ENCODE results near the gene PPP1CA. TPM values are rescaled to one million over a fixed set of nuclear protein-coding genes. Genes with fewer than 3 reads are reported as not detected.

Gene PPP1CA
- total and polyA plus RNA-seq, 8 donors: 49.0 to 72.8 (median 62.9) TPM

- WGBS, 2 donors: 85 to 87% methylated on average over 21 to 26 of the region's 26 CpGs
- Histone ChIP-seq H3K4me3 (peak within 1 kb of the TSS in 1 of 4 donors; percentile 12), H3K9me3 (no peaks in the 10 kb centered on the region), H3K36me3 (peaks cover 0 to 14% (median 11%) of the 10 kb centered on the region in 3 donors), H3K27ac (no peak within 1 kb of the TSS), H3K4me1 (peaks cover 0 to 3% (median 1%) of the 10 kb centered on the region in 3 donors), H3K27me3 (no peaks in the 10 kb centered on the region)
- no peak for FAIRE-seq
- no peak for TF ChIP-seq CTCF (IDR thresholded peaks at IDR 0.05)
- peak in 2 of 4 donors; percentile 10 to 12 for ATAC-seq
- intact Hi-C loops (cut with DNase I): loop anchor here in 1 of 3 donors (10.0 kb wide), 1 partner anchor 58 kb away; no protein-coding TSS in a partner anchor
- peak in 3 of 6 donors; percentile 40 to 74 (median 55) for DNase-seq
These were observed 35.6 kb upstream of the PPP1CA start, which contains the start of gene PTPRCAP for GRCh38 chr11:67437082-67437808. Gene PTPRCAP (minus strand): TSS chr11:67437682. CDS start chr11:67437619, 63 bp downstream.

GRCh38 chr11:67436459-67437081, 34.9 kb upstream of the PPP1CA start:
- no peaks in the 10 kb centered on the region for H3K27me3 ChIP-seq
- no peak for TF ChIP-seq CTCF (IDR thresholded peaks at IDR 0.05)
- H3K36me3 ChIP-seq: peaks cover 0 to 14% (median 14%) of the 10 kb centered on the region in 3 donors
- intact Hi-C loops (cut with DNase I): loop anchor here in 1 of 3 donors (10.0 kb wide), 1 partner anchor 58 kb away; no protein-coding TSS in a partner anchor
- H3K4me1 ChIP-seq: no peaks in the 10 kb centered on the region
- ATAC-seq (peak in 1 of 4 donors; percentile 23), DNase-seq (peak in 1 of 6 donors; percentile 48), FAIRE-seq (no peak)
- no peaks in the 10 kb centered on the region for H3K9me3 ChIP-seq
- 63 to 65% methylated on average over 6 of the region's 6 CpGs for WGBS, 2 donors
- no peak overlapping the region for H3K4me3 ChIP-seq
- no peak overlapping the region for H3K27ac ChIP-seq

- FAIRE-seq: no peak
- H3K4me3 ChIP-seq: no peak overlapping the region
- peak in 1 of 6 donors; percentile 79 for DNase-seq
These were observed 34.2 kb upstream of the PPP1CA start for GRCh38 chr11:67435727-67436458.

More at GRCh38 chr11:67435727-67436458, 34.2 kb upstream of the PPP1CA start:
- Histone ChIP-seq H3K27ac (no peak overlapping the region), H3K36me3 (peaks cover 0 to 16% (median 14%) of the 10 kb centered on the region in 3 donors), H3K4me1 (no peaks in the 10 kb centered on the region), H3K9me3 (no peaks in the 10 kb centered on the region), H3K27me3 (no peaks in the 10 kb centered on the region)
- 91 to 92% methylated on average over 38 of the region's 38 CpGs for WGBS, 2 donors
- no peak for TF ChIP-seq CTCF (IDR thresholded peaks at IDR 0.05)
- no peak for ATAC-seq
- intact Hi-C loops (cut with DNase I): loop anchor here in 1 of 3 donors (10.0 kb wide), 1 partner anchor 59 kb away; no protein-coding TSS in a partner anchor

Measured in pancreas (tissue), 10 donors.